Testis (tissue), 3 donors: ENCODE measurements around the gene ANKLE1. TPM values are rescaled to one million over a fixed set of nuclear protein-coding genes. Genes with fewer than 3 reads are reported as not detected.

ENCODE experiments used
- DNase-seq: peaks from one replicate; pipeline ENCODE4 v3.0.0-alpha.2; 2019
- H3K27ac ChIP-seq, 2 donors: fragments of 200-600 bp; sonication (generic); one replicate each; pipeline ENCODE4 v1.5.1; 2019
- H3K27me3 ChIP-seq: fragments of 200-600 bp; sonication (generic); one replicate; pipeline ENCODE4 v1.5.1; 2019
- H3K36me3 ChIP-seq: fragments of 200-600 bp; sonication (generic); one replicate; pipeline ENCODE4 v1.5.1; 2017; ENCODE audit warnings: low read depth; ENCODE audit errors: missing control alignments
- H3K4me1 ChIP-seq: fragments of 200-600 bp; sonication (generic); one replicate; pipeline ENCODE4 v1.5.1; 2019
- H3K4me3 ChIP-seq, 2 donors: fragments of 200-600 bp; sonication (generic); one replicate each; pipeline ENCODE4 v1.5.1; 2017 to 2019
- H3K9me3 ChIP-seq: fragments of 200-600 bp; sonication (generic); one replicate; pipeline ENCODE4 v1.5.1; 2017
- CTCF ChIP-seq, 3 experiments: fragments of 450-650 bp in 2 of 3; fragments of 200-600 bp in 1 of 3; sonication (generic) in 1 of 3; IDR thresholded peaks; one replicate each; pipeline ENCODE4 v1.5.1; 2016 to 2019; ENCODE audit warnings: antibody characterized with exemption in 3 of 3, mild to moderate bottlenecking in 2 of 3, moderate library complexity in 1 of 3
- POLR2A ChIP-seq: fragments of 450-650 bp; IDR thresholded peaks from one replicate; pipeline ENCODE4 v1.6.1; 2017; ENCODE audit warnings: antibody characterized with exemption, mild to moderate bottlenecking, moderate library complexity
- WGBS, 2 donors: methylation state at CpG; one replicate each; pipeline ENCODE4 v1.1.5; 2018; 5-methylcytosine and 5-hydroxymethylcytosine counted together
- intact Hi-C: fragments of 100-400 bp; cut with DNase I; formaldehyde crosslinking; loops from one replicate; pipeline ENCODE4 v1.15.1; 2023; ENCODE audit warnings: low total_unique reads
- polyA plus RNA-seq: library from polyadenylated mRNA; stranded (reverse); fragments of 350-450 nt; fragmentation: Illumina TruSeq; extraction: RNeasy Lipid Tissue Mini Kit (QIAGEN cat#74804); gene quantifications from one replicate; pipeline ENCODE4 v1.2.3, GENCODE V29; 2014; ENCODE audit warnings: low read depth, low replicate concordance; ENCODE audit not compliant: insufficient read depth
- total RNA-seq, 2 donors: library from RNA; depleted of rRNA; stranded (reverse); fragments of >200 nt; gene quantifications; one replicate each; pipeline ENCODE4 v1.2.3, GENCODE V29; 2016

The ANKLE1 gene
- total and polyA plus RNA-seq, 3 donors from 2014 or later, result 0.45 to 5.3 (median 3.1) TPM

GRCh38 chr19:17327654-17328516 is 46.2 kb downstream of the ANKLE1 start:
- DNase-seq, result peak; percentile 89
- Histone ChIP-seq H3K27me3 (no peaks in the 10 kb centered on the region), H3K36me3 (no peaks in the 10 kb centered on the region), H3K4me1 (peaks cover 24% of the 10 kb centered on the region), H3K27ac (peak overlapping the region; percentile 5 to 25), H3K4me3 (peak overlapping the region; percentile 18 to 47), H3K9me3 (no peaks in the 10 kb centered on the region)
- intact Hi-C loops, result no loop called here
- TF ChIP-seq CTCF (IDR thresholded peaks at IDR 0.05) (peak in 2 of 3 experiments; percentile 29 to 38), POLR2A (no peak)
- 20 to 42% methylated on average over 4 to 64 of the region's 64 CpGs for WGBS, 2 donors

- peaks cover 24% of the 10 kb centered on the region for H3K4me1 ChIP-seq
These were observed 47.0 kb downstream of the ANKLE1 start for GRCh38 chr19:17328517-17329365.

GRCh38 chr19:17329366-17330261 is 47.9 kb downstream of the ANKLE1 start:
- no peaks in the 10 kb centered on the region for H3K36me3 ChIP-seq
- peak overlapping the region in 1 of 2 donors; percentile 9 for H3K4me3 ChIP-seq
- TF ChIP-seq CTCF (IDR thresholded peaks at IDR 0.05) (no peak), POLR2A (no peak)
- peaks cover 27% of the 10 kb centered on the region for H3K4me1 ChIP-seq
- intact Hi-C loops, result no loop called here
- no peak for DNase-seq
- no peaks in the 10 kb centered on the region for H3K27me3 ChIP-seq
- H3K27ac ChIP-seq, result no peak overlapping the region
- WGBS, 2 donors, result 56 to 71% methylated on average over 39 to 51 of the region's 51 CpGs
- H3K9me3 ChIP-seq, result no peaks in the 10 kb centered on the region

More at GRCh38 chr19:17328517-17329365, 47.0 kb downstream of the ANKLE1 start:
- DNase-seq, result no peak
- peak overlapping the region in 1 of 2 donors; percentile 25 for H3K27ac ChIP-seq
- H3K27me3 ChIP-seq, result no peaks in the 10 kb centered on the region
- TF ChIP-seq POLR2A, result no peak
- WGBS, 2 donors, result 28 to 41% methylated on average over 14 to 76 of the region's 94 CpGs
- no peaks in the 10 kb centered on the region for H3K9me3 ChIP-seq
- intact Hi-C loops, result no loop called here
- no peaks in the 10 kb centered on the region for H3K36me3 ChIP-seq
- peak overlapping the region; percentile 18 to 47 for H3K4me3 ChIP-seq

- intact Hi-C loops, result no loop called here
- Histone ChIP-seq H3K4me3 (no peak overlapping the region), H3K9me3 (no peaks in the 10 kb centered on the region), H3K36me3 (no peaks in the 10 kb centered on the region), H3K27me3 (no peaks in the 10 kb centered on the region), H3K4me1 (peaks cover 32% of the 10 kb centered on the region), H3K27ac (no peak overlapping the region)
- no peak for TF ChIP-seq CTCF (IDR thresholded peaks at IDR 0.05)
- TF ChIP-seq POLR2A, result no peak
- DNase-seq, result no peak
- 57 to 78% methylated on average over 20 to 24 of the region's 24 CpGs for WGBS, 2 donors
These were observed 48.8 kb downstream of the ANKLE1 start for GRCh38 chr19:17330262-17331044.
